Ishikawa (cell line): ENCODE results near the gene FHIT.

Source experiments
- CEBPB ChIP-seq: IDR thresholded peaks from 2 replicates; pipeline ENCODE4 v1.6.1; 2012
- CREB1 ChIP-seq: IDR thresholded peaks from 2 replicates; pipeline ENCODE4 v1.6.1; 2012; ENCODE audit warnings: low read depth
- EGR1 ChIP-seq: IDR thresholded peaks from 2 replicates; pipeline ENCODE4 v1.6.1; 2012
- EP300 ChIP-seq: IDR thresholded peaks from 2 replicates; pipeline ENCODE4 v1.6.1; 2012; ENCODE audit warnings: borderline replicate concordance
- FOXM1 ChIP-seq: IDR thresholded peaks from 2 replicates; pipeline ENCODE4 v1.6.1; 2012; ENCODE audit warnings: low read depth, borderline replicate concordance
- NFIC ChIP-seq: IDR thresholded peaks from 2 replicates; pipeline ENCODE4 v1.6.1; 2012
- RAD21 ChIP-seq: IDR thresholded peaks from 2 replicates; pipeline ENCODE4 v1.6.1; 2012; ENCODE audit warnings: low read depth
- TAF1 ChIP-seq: IDR thresholded peaks from 2 replicates; pipeline ENCODE4 v1.6.1; 2012; ENCODE audit warnings: low read depth, mild to moderate bottlenecking
- TCF12 ChIP-seq: IDR thresholded peaks from 2 replicates; pipeline ENCODE4 v1.6.1; 2012; ENCODE audit warnings: low read depth
- TEAD4 ChIP-seq: IDR thresholded peaks from 2 replicates; pipeline ENCODE4 v1.6.1; 2012
- YY1 ChIP-seq: IDR thresholded peaks from 2 replicates; pipeline ENCODE4 v1.6.1; 2012; ENCODE audit warnings: low read depth
- ZBTB7A ChIP-seq: IDR thresholded peaks from 2 replicates; pipeline ENCODE4 v1.6.1; 2012; ENCODE audit warnings: low read depth
- TF ChIP-seq, protein P1 (sequence below): IDR thresholded peaks from 2 replicates; pipeline ENCODE4 v1.6.1; 2012
- TF ChIP-seq, protein P2 (sequence below): IDR thresholded peaks from 2 replicates; pipeline ENCODE4 v1.6.1; 2012
- TF ChIP-seq, protein P3 (sequence below): IDR thresholded peaks from 2 replicates; pipeline ENCODE4 v1.6.1; 2012; ENCODE audit warnings: low read depth, mild to moderate bottlenecking

Gene FHIT

DNA sequence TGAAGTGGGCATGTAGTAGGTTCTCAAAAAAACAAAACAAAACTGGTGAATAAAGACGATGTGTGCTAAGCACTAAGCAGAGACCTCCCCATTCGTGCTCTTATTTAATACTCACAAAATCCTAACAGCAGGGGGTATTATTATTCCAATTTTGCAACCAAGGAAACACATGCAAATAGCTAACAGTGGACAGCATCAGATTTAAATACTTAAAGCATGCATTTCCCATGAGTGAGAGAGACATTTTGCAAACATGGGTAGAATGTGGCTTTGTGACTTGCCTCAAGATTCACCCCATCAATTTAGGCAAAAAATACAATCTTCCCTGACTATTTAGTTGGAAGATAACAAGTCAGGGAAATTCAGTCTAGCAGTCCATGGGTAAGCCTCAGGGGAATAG is 1255.2 kb downstream of the FHIT start:
- no peak for TF ChIP-seq EP300
- TF ChIP-seq, protein P1, sequence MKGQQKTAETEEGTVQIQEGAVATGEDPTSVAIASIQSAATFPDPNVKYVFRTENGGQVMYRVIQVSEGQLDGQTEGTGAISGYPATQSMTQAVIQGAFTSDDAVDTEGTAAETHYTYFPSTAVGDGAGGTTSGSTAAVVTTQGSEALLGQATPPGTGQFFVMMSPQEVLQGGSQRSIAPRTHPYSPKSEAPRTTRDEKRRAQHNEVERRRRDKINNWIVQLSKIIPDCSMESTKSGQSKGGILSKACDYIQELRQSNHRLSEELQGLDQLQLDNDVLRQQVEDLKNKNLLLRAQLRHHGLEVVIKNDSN, result no peak
- TF ChIP-seq FOXM1, result no peak

- TF ChIP-seq EGR1 (no peak), CEBPB (no peak), CREB1 (no peak), FOXM1 (no peak), ZBTB7A (no peak), TCF12 (no peak)
- TF ChIP-seq, protein P2, sequence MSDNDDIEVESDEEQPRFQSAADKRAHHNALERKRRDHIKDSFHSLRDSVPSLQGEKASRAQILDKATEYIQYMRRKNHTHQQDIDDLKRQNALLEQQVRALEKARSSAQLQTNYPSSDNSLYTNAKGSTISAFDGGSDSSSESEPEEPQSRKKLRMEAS, result no peak
- TF ChIP-seq, protein P1, result no peak
Observed at GRCh38 chr3:59995563-59995962, 1255.7 kb downstream of the FHIT start.

DNA sequence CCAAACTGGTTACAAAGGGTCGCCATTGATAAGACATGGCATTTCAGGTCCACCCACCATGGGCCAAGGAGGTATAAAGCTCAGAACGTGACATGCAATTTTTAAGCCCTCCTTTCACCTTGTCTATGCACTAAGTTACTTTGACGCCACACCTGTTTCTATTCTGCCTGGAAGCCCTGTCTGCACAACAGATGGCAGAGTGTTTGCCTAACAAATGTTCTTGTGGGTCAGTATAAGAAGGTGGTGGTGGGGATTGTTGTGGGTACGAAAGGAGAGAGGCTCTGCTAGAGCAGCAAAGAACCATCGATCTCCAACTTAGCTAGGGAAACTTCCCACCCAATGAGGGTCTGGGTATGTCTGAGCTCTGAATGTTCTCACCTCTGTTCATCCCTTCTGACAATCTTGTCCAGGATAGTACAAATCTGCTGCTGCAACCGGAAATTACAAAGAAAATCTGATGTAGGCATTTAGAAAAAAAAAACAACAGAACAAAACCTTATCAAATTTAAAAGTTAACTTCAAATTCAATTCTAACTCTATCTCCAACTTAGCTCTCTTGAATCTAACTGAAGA is 1256.4 kb downstream of the FHIT start:
- TF ChIP-seq YY1 (no peak), NFIC (no peak), EP300 (no peak), ZBTB7A (no peak), TEAD4 (no peak), RAD21 (no peak), EGR1 (no peak)
- TF ChIP-seq, protein P3, sequence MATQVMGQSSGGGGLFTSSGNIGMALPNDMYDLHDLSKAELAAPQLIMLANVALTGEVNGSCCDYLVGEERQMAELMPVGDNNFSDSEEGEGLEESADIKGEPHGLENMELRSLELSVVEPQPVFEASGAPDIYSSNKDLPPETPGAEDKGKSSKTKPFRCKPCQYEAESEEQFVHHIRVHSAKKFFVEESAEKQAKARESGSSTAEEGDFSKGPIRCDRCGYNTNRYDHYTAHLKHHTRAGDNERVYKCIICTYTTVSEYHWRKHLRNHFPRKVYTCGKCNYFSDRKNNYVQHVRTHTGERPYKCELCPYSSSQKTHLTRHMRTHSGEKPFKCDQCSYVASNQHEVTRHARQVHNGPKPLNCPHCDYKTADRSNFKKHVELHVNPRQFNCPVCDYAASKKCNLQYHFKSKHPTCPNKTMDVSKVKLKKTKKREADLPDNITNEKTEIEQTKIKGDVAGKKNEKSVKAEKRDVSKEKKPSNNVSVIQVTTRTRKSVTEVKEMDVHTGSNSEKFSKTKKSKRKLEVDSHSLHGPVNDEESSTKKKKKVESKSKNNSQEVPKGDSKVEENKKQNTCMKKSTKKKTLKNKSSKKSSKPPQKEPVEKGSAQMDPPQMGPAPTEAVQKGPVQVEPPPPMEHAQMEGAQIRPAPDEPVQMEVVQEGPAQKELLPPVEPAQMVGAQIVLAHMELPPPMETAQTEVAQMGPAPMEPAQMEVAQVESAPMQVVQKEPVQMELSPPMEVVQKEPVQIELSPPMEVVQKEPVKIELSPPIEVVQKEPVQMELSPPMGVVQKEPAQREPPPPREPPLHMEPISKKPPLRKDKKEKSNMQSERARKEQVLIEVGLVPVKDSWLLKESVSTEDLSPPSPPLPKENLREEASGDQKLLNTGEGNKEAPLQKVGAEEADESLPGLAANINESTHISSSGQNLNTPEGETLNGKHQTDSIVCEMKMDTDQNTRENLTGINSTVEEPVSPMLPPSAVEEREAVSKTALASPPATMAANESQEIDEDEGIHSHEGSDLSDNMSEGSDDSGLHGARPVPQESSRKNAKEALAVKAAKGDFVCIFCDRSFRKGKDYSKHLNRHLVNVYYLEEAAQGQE, result no peak
- TF ChIP-seq, protein P1, result no peak

DNA sequence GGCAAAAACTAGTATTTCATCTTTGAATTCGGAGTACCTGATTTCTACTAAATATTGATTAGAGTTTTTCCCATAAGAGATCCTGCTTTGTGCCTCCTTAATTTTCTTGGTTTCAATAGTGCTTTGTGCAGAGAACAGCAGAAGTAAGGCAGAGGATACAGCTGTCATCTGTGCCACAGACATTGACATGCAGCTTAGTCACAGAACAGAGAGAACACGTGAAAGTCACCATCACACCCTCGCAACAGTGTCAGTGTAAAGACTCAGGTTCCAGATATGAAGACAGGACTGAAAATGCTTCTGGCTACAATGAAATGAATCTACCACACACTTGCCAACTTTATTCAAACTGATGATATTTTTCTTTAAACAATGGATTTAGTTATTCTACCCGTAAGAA is 1258.7 kb downstream of the FHIT start:
- TF ChIP-seq TAF1, result no peak

DNA sequence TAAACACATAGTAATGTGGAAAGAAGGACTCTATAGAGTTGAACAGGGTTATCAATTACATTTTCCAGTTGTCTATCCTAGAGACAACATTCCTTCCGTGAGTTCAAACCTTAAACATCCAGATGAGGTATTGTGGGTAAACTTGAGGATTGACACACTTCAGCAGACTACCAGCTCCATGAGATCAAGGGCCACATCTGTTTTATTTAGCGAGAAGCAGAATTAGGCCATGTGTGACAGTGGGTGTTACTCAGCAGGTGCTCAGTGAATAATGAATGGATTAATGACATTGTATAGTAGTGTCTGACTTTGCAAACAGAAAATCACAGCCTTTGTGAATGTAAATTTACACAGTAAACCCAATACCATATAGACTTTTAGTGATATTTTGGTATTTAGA is 1260.3 kb downstream of the FHIT start:
- no peak for TF ChIP-seq RAD21
- TF ChIP-seq, protein P2, result no peak
- TF ChIP-seq CREB1, result no peak
- TF ChIP-seq CEBPB, result no peak
- no peak for TF ChIP-seq EGR1
- no peak for TF ChIP-seq EP300

DNA sequence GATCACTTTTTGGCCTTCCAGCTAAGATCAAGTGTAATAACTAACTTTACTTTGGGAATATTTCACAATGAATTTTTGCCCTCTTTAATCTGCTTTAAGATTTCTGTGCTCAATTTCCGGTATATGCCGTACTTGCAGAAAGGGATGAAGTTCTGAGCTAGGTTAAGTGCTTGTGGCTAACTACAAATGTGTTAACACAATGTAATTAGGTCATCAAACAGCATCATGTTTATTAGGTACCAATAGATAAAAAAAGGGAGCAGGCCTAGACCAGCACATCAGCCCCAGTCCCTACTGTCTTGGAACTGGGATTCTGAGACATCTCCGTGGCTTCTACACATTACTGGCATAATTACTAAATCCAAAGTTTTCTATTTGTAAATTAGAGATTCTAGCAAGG is 1268.7 kb downstream of the FHIT start:
- no peak for TF ChIP-seq EGR1
- no peak for TF ChIP-seq ZBTB7A
- TF ChIP-seq TCF12, result no peak
- TF ChIP-seq, protein P3, result no peak
- TF ChIP-seq, protein P2, result no peak
- no peak for TF ChIP-seq CREB1
- TF ChIP-seq EP300, result no peak
- no peak for TF ChIP-seq YY1
- TF ChIP-seq TEAD4, result no peak

GRCh38 chr3:59981377-59981776 is 1269.9 kb downstream of the FHIT start:
- TF ChIP-seq, protein P1, result no peak
- TF ChIP-seq CEBPB (no peak), TEAD4 (no peak), RAD21 (no peak), TAF1 (no peak), ZBTB7A (no peak), TCF12 (no peak)
- TF ChIP-seq, protein P2, result no peak
- TF ChIP-seq, protein P3, result no peak
